Measurements from ENCODE around the gene GMPPA. TPM values are rescaled to one million over a fixed set of nuclear protein-coding genes. Genes with fewer than 3 reads are reported as not detected.

Gene GMPPA
- total RNA-seq, 1 donor from 2014 or later = 22.6 TPM

DNA sequence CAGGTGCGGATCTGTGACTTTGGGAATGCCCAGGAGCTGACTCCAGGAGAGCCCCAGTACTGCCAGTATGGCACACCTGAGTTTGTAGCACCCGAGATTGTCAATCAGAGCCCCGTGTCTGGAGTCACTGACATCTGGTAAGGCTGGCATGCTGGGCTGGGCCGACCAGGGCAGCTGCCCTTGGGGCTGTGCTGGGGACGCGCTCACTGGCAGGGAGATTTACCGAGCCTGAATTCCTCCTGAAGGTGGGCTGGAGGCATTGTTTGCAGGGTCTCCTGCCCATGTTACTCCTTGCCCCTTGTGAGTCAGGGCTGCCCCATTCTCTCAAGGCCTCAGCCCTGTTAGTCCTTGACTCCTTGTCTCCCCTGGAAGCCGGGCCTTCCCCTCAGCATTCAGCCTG, 18.7 kb upstream of the GMPPA start:
- intact Hi-C loops (cut with DNase I) = no loop called here
- DNase-seq (ENCODE audit: low spot score) = no peak

DNA sequence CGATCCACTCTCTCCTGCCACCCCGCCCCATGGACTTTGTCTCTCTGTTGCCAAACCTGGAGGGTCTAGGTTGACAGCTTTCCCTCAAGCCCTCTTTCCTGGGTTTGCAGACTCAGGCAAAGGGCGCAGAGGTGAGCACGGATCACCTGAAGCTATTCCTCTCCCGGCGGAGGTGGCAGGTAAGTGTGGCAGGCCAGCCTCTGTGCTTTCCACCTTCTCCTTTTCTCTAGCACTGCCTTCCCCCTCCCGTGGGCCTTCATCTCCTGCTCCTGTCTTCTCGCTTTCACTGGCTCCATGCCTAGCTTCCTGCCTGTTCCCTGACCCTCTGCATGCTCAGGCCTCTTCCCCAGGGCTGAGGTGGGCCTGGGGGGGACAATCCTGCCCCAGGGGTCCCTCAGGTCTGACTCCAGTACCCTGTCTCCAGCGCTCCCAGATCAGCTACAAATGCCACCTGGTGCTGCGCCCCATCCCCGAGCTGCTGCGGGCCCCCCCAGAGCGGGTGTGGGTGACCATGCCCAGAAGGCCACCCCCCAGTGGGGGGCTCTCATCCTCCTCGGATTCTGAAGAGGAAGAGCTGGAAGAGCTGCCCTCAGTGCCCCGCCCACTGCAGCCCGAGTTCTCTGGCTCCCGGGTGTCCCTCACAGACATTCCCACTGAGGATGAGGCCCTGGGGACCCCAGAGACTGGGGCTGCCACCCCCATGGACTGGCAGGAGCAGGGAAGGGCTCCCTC, 15.9 kb upstream of the GMPPA start:
- DNase-seq (ENCODE audit: low spot score) = no peak
- intact Hi-C loops (cut with DNase I) = no loop called here

GRCh38 chr2:219483451-219484342, 15.0 kb upstream of the GMPPA start:
- intact Hi-C loops (cut with DNase I) = no loop called here
- DNase-seq (ENCODE audit: low spot score) = no peak

DNA sequence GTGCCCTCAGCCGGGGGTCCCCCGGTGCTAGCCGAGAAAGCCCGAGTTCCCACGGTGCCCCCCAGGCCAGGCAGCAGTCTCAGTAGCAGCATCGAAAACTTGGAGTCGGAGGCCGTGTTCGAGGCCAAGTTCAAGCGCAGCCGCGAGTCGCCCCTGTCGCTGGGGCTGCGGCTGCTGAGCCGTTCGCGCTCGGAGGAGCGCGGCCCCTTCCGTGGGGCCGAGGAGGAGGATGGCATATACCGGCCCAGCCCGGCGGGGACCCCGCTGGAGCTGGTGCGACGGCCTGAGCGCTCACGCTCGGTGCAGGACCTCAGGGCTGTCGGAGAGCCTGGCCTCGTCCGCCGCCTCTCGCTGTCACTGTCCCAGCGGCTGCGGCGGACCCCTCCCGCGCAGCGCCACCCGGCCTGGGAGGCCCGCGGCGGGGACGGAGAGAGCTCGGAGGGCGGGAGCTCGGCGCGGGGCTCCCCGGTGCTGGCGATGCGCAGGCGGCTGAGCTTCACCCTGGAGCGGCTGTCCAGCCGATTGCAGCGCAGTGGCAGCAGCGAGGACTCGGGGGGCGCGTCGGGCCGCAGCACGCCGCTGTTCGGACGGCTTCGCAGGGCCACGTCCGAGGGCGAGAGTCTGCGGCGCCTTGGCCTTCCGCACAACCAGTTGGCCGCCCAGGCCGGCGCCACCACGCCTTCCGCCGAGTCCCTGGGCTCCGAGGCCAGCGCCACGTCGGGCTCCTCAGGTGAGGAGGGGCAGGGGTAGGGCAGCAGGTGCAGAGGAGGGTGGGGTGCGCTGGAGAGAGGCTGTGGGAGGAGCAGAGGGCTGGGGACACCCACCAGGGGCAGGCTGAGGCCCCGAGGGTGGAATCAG, 14.1 kb upstream of the GMPPA start:
- DNase-seq (ENCODE audit: low spot score) = no peak
- intact Hi-C loops (cut with DNase I) = no loop called here

- intact Hi-C loops (cut with DNase I) = no loop called here
Observed at GRCh38 chr2:219485201-219485580, 13.5 kb upstream of the GMPPA start.

GRCh38 chr2:219486380-219486959, 12.2 kb upstream of the GMPPA start:
- intact Hi-C loops (cut with DNase I) = no loop called here
- no peak for DNase-seq (ENCODE audit: low spot score)

More at GRCh38 chr2:219485201-219485580, 13.5 kb upstream of the GMPPA start:
- no peak for DNase-seq (ENCODE audit: low spot score)

GRCh38 chr2:219488149-219488843, 10.4 kb upstream of the GMPPA start:
- intact Hi-C loops (cut with DNase I) = no loop called here
- DNase-seq (ENCODE audit: low spot score) = no peak

GRCh38 chr2:219488844-219489194, 9.9 kb upstream of the GMPPA start:
- no peak for DNase-seq (ENCODE audit: low spot score)
- intact Hi-C loops (cut with DNase I) = no loop called here

GRCh38 chr2:219489315-219489714, 9.4 kb upstream of the GMPPA start:
- intact Hi-C loops (cut with DNase I) = no loop called here
- DNase-seq (ENCODE audit: low spot score) = no peak

GRCh38 chr2:219490186-219490585, 8.5 kb upstream of the GMPPA start:
- intact Hi-C loops (cut with DNase I) = no loop called here
- DNase-seq (ENCODE audit: low spot score) = no peak

GRCh38 chr2:219490600-219491130, 8.0 kb upstream of the GMPPA start:
- intact Hi-C loops (cut with DNase I) = no loop called here

DNA sequence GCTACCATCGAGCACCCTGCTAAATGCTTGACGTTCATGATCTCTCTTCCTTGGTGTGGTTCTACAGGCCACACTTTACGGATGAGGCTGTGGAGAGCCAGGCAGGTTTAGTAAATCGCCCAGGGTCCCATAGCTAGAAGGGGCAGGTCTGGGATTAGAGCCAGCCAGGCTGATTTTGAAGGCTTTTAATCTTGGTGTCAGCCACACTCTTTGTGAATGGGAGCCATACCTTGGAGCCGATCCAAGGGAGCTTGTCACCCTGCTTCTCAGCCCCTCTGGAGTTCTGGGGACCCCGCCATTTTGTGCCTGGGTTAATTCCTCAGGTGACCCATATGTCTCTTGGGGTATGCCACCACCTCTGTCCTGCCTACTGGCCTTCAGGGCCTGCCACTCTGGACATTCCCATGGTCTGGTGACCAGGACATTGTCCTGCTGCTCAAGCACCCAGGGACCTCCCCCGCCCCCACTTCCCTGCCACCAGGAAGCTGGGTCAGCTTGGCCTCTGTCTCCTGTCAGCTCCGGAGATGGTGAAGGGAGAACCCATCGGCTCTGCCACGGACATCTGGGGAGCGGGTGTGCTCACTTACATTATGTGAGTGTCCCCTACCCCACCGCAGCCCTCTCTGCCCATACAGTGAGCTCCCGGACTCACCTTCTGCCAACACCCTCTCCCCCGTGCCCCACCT, 7.3 kb upstream of the GMPPA start:
- no peak for DNase-seq (ENCODE audit: low spot score)
- intact Hi-C loops (cut with DNase I) = no loop called here

More at GRCh38 chr2:219490600-219491130, 8.0 kb upstream of the GMPPA start:
- DNase-seq (ENCODE audit: low spot score) = no peak

- no peak for DNase-seq (ENCODE audit: low spot score)
- intact Hi-C loops (cut with DNase I) = no loop called here
Observed at GRCh38 chr2:219492575-219492974, 6.1 kb upstream of the GMPPA start.

DNA sequence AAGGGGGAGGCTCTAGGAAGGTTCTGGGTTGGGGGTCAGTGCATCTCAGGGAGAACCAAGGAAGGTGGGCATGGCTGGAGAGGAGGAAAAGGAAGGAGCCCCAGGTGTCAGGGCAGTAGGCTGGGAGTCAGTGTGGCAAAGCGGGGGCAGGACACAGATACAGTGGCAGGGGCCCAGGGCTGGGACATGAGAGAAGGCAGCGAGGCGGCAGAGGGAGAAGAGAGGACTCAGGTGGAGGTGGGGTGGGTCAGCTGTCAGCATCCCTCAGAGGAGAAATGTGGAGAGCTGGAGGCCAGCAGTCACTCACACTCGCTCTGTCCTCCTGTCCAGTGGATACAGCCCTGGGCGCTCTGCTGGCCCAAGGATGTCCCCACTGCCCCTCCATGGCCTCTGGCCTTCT, 5.6 kb upstream of the GMPPA start:
- no peak for DNase-seq (ENCODE audit: low spot score)
- intact Hi-C loops (cut with DNase I) = no loop called here

- intact Hi-C loops (cut with DNase I) = no loop called here
- DNase-seq (ENCODE audit: low spot score) = no peak
Observed at GRCh38 chr2:219494952-219495530, 3.6 kb upstream of the GMPPA start.

GRCh38 chr2:219495531-219496122, 3.1 kb upstream of the GMPPA start:
- no peak for DNase-seq (ENCODE audit: low spot score)
- intact Hi-C loops (cut with DNase I) = no loop called here

- DNase-seq (ENCODE audit: low spot score) = no peak
- intact Hi-C loops (cut with DNase I) = no loop called here
Observed at GRCh38 chr2:219496247-219496824, 2.4 kb upstream of the GMPPA start.

Data from cardiac septum (tissue), 1 donor.